Upper lobe of left lung (tissue), 6 donors: ENCODE measurements around the gene MX1. TPM values are rescaled to one million over a fixed set of nuclear protein-coding genes. Genes with fewer than 3 reads are reported as not detected.

Experiments used
- ATAC-seq, 2 donors: fragments of 200-7000 bp; cut with Tn5 transposase; one replicate each; pipeline ENCODE4 v1.9.1; 2022; ENCODE audit warnings: mild to moderate bottlenecking in 2 of 2, moderate library complexity in 2 of 2; ENCODE audit not compliant: low FRiP score in 2 of 2
- DNase-seq, 2 donors: peaks; one replicate each; pipeline ENCODE4 v3.0.0-alpha.2; 2019 to 2020
- H3K27ac ChIP-seq, 4 donors: fragments of 200-600 bp; sonication (generic); one replicate each; pipeline ENCODE4 v1.5.1; 2016 to 2019
- H3K27me3 ChIP-seq, 4 donors: fragments of 200-600 bp; sonication (generic); one replicate each; pipeline ENCODE4 v1.5.1; 2017 to 2019
- H3K36me3 ChIP-seq, 4 donors: fragments of 200-600 bp; sonication (generic); one replicate each; pipeline ENCODE4 v1.5.1; 2016 to 2019
- H3K4me1 ChIP-seq, 4 donors: fragments of 200-600 bp; sonication (generic); one replicate each; pipeline ENCODE4 v1.5.1; 2018 to 2019
- H3K4me3 ChIP-seq, 4 donors: fragments of 200-600 bp; sonication (generic); one replicate each; pipeline ENCODE4 v1.5.1; 2017 to 2019; ENCODE audit warnings: mild to moderate bottlenecking in 2 of 4, moderate library complexity in 1 of 4
- H3K9me3 ChIP-seq, 4 donors: fragments of 200-600 bp; sonication (generic); one replicate each; pipeline ENCODE4 v1.5.1; 2018 to 2019
- EP300 ChIP-seq, 4 donors: sonication (generic); formaldehyde crosslinking; IDR thresholded peaks; one replicate each; pipeline ENCODE4 v1.5.1; 2017; ENCODE audit warnings: antibody characterized with exemption in 4 of 4, control low read depth in 2 of 4
- POLR2A ChIP-seq, 4 donors: fragments of 450-650 bp; IDR thresholded peaks; one replicate each; pipeline ENCODE4 v1.5.1; 2016 to 2017; ENCODE audit warnings: antibody characterized with exemption in 4 of 4, mild to moderate bottlenecking in 2 of 4
- POLR2AphosphoS5 ChIP-seq, 2 donors: sonication (generic); formaldehyde crosslinking; IDR thresholded peaks; one replicate each; pipeline ENCODE4 v1.5.1; 2017; ENCODE audit warnings: antibody characterized with exemption in 2 of 2
- WGBS, 2 donors: methylation state at CpG; one replicate each; pipeline ENCODE4 v1.1.5; 2017 to 2018; 5-methylcytosine and 5-hydroxymethylcytosine counted together
- total RNA-seq, 6 donors: library from RNA; depleted of rRNA in 4 of 6; stranded (reverse); fragments of >200 nt in 4 of 6; gene quantifications; one replicate each; pipeline versions ENCODE4 v1.1.0 to v1.2.1, GENCODE V29; 2016 to 2021
- TF ChIP-seq, protein P1 (sequence below), 6 experiments: fragments of 450-650 bp in 4 of 6; fragments of 200-600 bp in 2 of 6; sonication (generic) in 2 of 6; IDR thresholded peaks; one replicate each; pipeline ENCODE4 v1.5.1; 2016 to 2019; ENCODE audit warnings: antibody characterized with exemption in 6 of 6
- donor health status: DM: no; HTN: no; CAD: no; lungs with moderate emphysema.
- donor health status: DM: no; HTN: yes; CAD: no; lungs with severe emphysema.

MX1 gene
- total RNA-seq, 6 donors from 2014 or later: 38.3 to 159 (median 89.0) TPM

DNA sequence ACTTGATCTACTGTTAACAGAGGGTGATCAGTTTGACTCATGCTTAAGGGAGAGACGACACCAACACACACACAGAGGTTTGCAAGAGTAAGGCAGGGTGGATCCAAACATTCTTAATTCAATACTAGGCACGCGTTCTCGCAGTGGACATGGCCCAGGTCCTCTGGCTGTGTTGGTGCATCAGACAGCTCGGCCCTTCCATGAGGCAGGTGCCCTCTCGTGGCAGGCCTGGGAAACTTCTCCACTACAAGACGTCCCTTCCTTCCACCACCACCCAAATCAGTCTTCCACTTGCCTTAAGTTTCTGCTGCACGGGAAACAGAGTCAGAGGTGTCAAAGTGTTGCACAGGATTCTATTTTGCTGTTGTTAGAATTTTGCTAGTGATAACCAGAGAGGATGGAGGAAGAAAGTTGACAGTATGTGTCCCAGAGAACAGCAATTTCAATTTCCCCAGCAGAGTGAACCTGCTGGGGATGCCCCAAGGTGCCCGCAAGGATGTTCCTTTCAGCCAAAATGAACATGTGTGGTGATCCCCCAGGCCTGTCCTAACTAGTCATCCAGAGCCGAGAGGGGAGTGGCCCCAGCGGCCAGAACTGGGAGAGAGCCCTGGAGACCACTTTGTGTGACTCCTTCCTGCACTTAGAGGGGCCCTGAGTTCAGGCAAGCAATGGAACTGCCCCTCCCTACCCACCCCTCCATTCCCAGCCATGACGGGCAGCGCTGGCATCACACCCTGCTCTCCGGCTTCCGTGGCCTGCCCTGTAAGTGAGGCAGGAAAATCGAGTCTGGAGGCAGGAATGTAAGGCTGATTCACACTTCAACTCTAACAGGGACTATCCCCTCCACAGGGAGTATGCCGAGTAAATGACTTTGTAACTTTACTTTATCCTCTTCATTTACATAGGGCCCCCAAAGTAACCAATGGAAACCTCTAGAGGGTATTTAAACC, 34.8 kb downstream of the MX1 start:
- Histone ChIP-seq H3K36me3 (peaks cover 7 to 54% (median 25%) of the 10 kb centered on the region in 4 donors), H3K4me3 (no peak overlapping the region), H3K27me3 (no peaks in the 10 kb centered on the region), H3K4me1 (peaks cover 0 to 3% (median 1%) of the 10 kb centered on the region in 4 donors), H3K27ac (no peak overlapping the region), H3K9me3 (no peaks in the 10 kb centered on the region)
- peak; percentile 92 to 93 for ATAC-seq
- no peak for TF ChIP-seq POLR2A (IDR thresholded peaks at IDR 0.05)
- TF ChIP-seq, protein P1, sequence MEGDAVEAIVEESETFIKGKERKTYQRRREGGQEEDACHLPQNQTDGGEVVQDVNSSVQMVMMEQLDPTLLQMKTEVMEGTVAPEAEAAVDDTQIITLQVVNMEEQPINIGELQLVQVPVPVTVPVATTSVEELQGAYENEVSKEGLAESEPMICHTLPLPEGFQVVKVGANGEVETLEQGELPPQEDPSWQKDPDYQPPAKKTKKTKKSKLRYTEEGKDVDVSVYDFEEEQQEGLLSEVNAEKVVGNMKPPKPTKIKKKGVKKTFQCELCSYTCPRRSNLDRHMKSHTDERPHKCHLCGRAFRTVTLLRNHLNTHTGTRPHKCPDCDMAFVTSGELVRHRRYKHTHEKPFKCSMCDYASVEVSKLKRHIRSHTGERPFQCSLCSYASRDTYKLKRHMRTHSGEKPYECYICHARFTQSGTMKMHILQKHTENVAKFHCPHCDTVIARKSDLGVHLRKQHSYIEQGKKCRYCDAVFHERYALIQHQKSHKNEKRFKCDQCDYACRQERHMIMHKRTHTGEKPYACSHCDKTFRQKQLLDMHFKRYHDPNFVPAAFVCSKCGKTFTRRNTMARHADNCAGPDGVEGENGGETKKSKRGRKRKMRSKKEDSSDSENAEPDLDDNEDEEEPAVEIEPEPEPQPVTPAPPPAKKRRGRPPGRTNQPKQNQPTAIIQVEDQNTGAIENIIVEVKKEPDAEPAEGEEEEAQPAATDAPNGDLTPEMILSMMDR (IDR thresholded peaks at IDR 0.05): peak; percentile 72 to 86 (median 79)
- 32 to 39% methylated on average over 13 to 16 of the region's 17 CpGs for WGBS, 2 donors
- DNase-seq: peak; percentile 44 to 86

DNA sequence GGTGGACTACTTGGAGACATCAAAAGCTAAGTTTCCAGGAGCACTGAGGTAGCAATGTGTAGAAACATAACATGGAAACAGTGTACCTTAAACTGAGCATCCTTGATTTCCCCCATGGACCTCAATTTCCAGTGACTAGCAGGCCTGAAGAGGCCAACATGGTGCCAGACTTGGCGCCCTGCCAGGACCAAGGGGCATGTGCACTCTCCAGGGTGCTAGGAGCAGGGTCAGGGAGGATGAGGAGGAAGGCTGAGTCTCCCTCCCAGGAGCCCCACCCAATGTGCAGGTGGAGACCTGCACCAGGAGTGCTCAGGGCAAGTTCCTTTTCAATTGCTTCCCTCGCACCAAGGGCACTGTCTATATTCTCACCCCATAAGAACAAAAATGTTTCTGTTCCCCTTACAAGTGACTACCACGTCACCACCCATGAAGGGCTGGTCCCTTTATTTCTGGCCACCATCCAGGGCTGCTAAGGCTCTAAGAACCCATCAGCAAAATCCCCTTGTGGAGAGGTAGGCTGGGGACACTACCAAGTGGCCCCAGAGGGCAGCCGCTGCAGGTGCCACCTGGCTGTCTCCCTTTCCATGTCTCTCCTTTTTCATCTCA, 39.2 kb downstream of the MX1 start:
- WGBS, 2 donors: 85 to 89% methylated on average over 3 to 4 of the region's 4 CpGs
- Histone ChIP-seq H3K36me3 (peaks cover 0 to 21% (median 6%) of the 10 kb centered on the region in 4 donors), H3K27me3 (no peaks in the 10 kb centered on the region), H3K27ac (no peak overlapping the region), H3K9me3 (no peaks in the 10 kb centered on the region), H3K4me1 (peaks cover 0 to 14% (median 5%) of the 10 kb centered on the region in 4 donors), H3K4me3 (no peak overlapping the region)
- ATAC-seq: no peak
- TF ChIP-seq POLR2AphosphoS5 (IDR thresholded peaks at IDR 0.05) (no peak), EP300 (IDR thresholded peaks at IDR 0.05) (no peak), POLR2A (IDR thresholded peaks at IDR 0.05) (no peak)
- TF ChIP-seq, protein P1 (IDR thresholded peaks at IDR 0.05): no peak
- DNase-seq: no peak

- Histone ChIP-seq H3K4me3 (no peak overlapping the region), H3K27me3 (no peaks in the 10 kb centered on the region), H3K27ac (peak overlapping the region in 1 of 4 donors; percentile 1), H3K4me1 (peaks cover 0 to 14% (median 3%) of the 10 kb centered on the region in 4 donors), H3K36me3 (peaks cover under 1 to 25% (median 7%) of the 10 kb centered on the region in 4 donors), H3K9me3 (no peaks in the 10 kb centered on the region)
- 86 to 89% methylated on average over 23 of the region's 23 CpGs for WGBS, 2 donors
- DNase-seq (peak in 1 of 2 donors; percentile 67), ATAC-seq (no peak)
- TF ChIP-seq EP300 (IDR thresholded peaks at IDR 0.05) (no peak), POLR2AphosphoS5 (IDR thresholded peaks at IDR 0.05) (no peak), POLR2A (IDR thresholded peaks at IDR 0.05) (no peak)
Observed at GRCh38 chr21:41466024-41466820, 40.2 kb downstream of the MX1 start.

- TF ChIP-seq, protein P1 (IDR thresholded peaks at IDR 0.05): no peak
- TF ChIP-seq POLR2AphosphoS5 (IDR thresholded peaks at IDR 0.05) (no peak), POLR2A (IDR thresholded peaks at IDR 0.05) (no peak), EP300 (IDR thresholded peaks at IDR 0.05) (no peak)
- no peaks in the 10 kb centered on the region for H3K27me3 ChIP-seq
- WGBS, 2 donors: 24 to 41% methylated on average over 1 to 5 of the region's 5 CpGs
- no peak overlapping the region for H3K4me3 ChIP-seq
- no peak for ATAC-seq
- peaks cover 0 to 14% (median 3%) of the 10 kb centered on the region in 4 donors for H3K4me1 ChIP-seq
- no peaks in the 10 kb centered on the region for H3K9me3 ChIP-seq
- H3K27ac ChIP-seq: no peak overlapping the region
- no peak for DNase-seq
- H3K36me3 ChIP-seq: peaks cover 4 to 34% (median 14%) of the 10 kb centered on the region in 4 donors
Observed at GRCh38 chr21:41470054-41470453, 44.0 kb downstream of the MX1 start.
